Mesenchymal stem cell (in vitro differentiated cells and primary cell): Measurements from ENCODE around the gene SLC35G3. TPM values are rescaled to one million over a fixed set of nuclear protein-coding genes. Genes with fewer than 3 reads are reported as not detected.
A peak's percentile ranks its signal among the peaks of the same experiment; 100 is the strongest.
"Not testable (repeated sequence)": the region's sequence is repeated elsewhere in the genome, so short reads cannot be mapped to it uniquely, and the experiment has no call there.

Experiments
- DNase-seq: peaks from one replicate; pipeline ENCODE4 v3.0.0-alpha.2; 2013
- H2AFZ ChIP-seq: one replicate; pipeline ENCODE4 v1.6.1; 2013; ENCODE audit warnings: low read depth, mild to moderate bottlenecking, control low read depth, inconsistent platforms, low read length, moderate library complexity
- H2AK5ac ChIP-seq: 2 replicates; pipeline ENCODE4 v1.6.1; 2013; ENCODE audit warnings: low read length, moderate library complexity, mild to moderate bottlenecking, inconsistent platforms; ENCODE audit not compliant: severe bottlenecking
- H2BK120ac ChIP-seq: one replicate; pipeline ENCODE4 v1.6.1; 2013; ENCODE audit warnings: low read depth, mild to moderate bottlenecking, inconsistent platforms, low read length, moderate library complexity
- H2BK12ac ChIP-seq, 2 experiments: one replicate each; pipeline ENCODE4 v1.6.1; 2013; ENCODE audit warnings: inconsistent platforms in 2 of 2, low read length in 2 of 2, mild to moderate bottlenecking in 2 of 2, moderate library complexity in 2 of 2, control low read depth in 1 of 2
- H2BK15ac ChIP-seq: one replicate; pipeline ENCODE4 v1.6.1; 2013; ENCODE audit warnings: mild to moderate bottlenecking, low read depth, inconsistent platforms; ENCODE audit not compliant: poor library complexity, severe bottlenecking
- H2BK5ac ChIP-seq: 2 replicates; pipeline ENCODE4 v1.6.1; 2013; ENCODE audit warnings: low read depth, mild to moderate bottlenecking, low read length, control low read depth, inconsistent platforms; ENCODE audit not compliant: poor library complexity, severe bottlenecking
- H3K14ac ChIP-seq, 2 experiments: one replicate each; pipeline ENCODE4 v1.6.1; 2013; ENCODE audit warnings: inconsistent platforms in 2 of 2, low read length in 2 of 2, control low read depth in 1 of 2, mild to moderate bottlenecking in 1 of 2, moderate library complexity in 1 of 2
- H3K18ac ChIP-seq, 2 experiments: one replicate each; pipeline ENCODE4 v1.6.1; 2013; ENCODE audit warnings: inconsistent platforms in 2 of 2, low read length in 2 of 2, control low read depth in 1 of 2, low read depth in 1 of 2, mild to moderate bottlenecking in 1 of 2
- H3K23ac ChIP-seq, 2 experiments: one replicate each; pipeline ENCODE4 v1.6.1; 2013; ENCODE audit warnings: inconsistent platforms in 2 of 2, low read length in 2 of 2, mild to moderate bottlenecking in 2 of 2, moderate library complexity in 2 of 2, control low read depth in 1 of 2
- H3K27ac ChIP-seq: 2 replicates; pipeline ENCODE4 v1.5.1; 2013; ENCODE audit warnings: mild to moderate bottlenecking, moderate library complexity, low read length, control low read depth, inconsistent platforms; ENCODE audit not compliant: poor library complexity, severe bottlenecking
- H3K27me3 ChIP-seq, 2 experiments: 2 replicates each; pipeline versions ENCODE4 v1.6.1 to v1.7.0; 2013; ENCODE audit warnings: low read length in 2 of 2, mild to moderate bottlenecking in 2 of 2, moderate library complexity in 2 of 2, control low read depth in 1 of 2, inconsistent platforms in 1 of 2; ENCODE audit not compliant: control insufficient read depth in 1 of 2, insufficient read depth in 1 of 2
- H3K36me3 ChIP-seq, 2 experiments: 2 replicates each; pipeline versions ENCODE4 v1.6.1 to v1.7.0; 2013; ENCODE audit warnings: low read length in 2 of 2, control low read depth in 1 of 2, inconsistent platforms in 1 of 2, low read depth in 1 of 2, mild to moderate bottlenecking in 1 of 2; ENCODE audit not compliant: insufficient read depth in 2 of 2, control insufficient read depth in 1 of 2
- H3K4ac ChIP-seq, 2 experiments: one replicate each; pipeline ENCODE4 v1.6.1; 2013; ENCODE audit warnings: inconsistent platforms in 2 of 2, low read length in 2 of 2, mild to moderate bottlenecking in 2 of 2, moderate library complexity in 2 of 2, control low read depth in 1 of 2, low read depth in 1 of 2
- H3K4me1 ChIP-seq: 2 replicates; pipeline ENCODE4 v1.6.1; 2013; ENCODE audit warnings: low read depth, low read length, control low read depth; ENCODE audit not compliant: control insufficient read depth, insufficient read depth
- H3K4me2 ChIP-seq: 2 replicates; pipeline ENCODE4 v1.6.1; 2013; ENCODE audit warnings: low read length, mild to moderate bottlenecking, inconsistent platforms; ENCODE audit not compliant: poor library complexity, severe bottlenecking
- H3K4me3 ChIP-seq, 2 experiments: 2 replicates each; pipeline versions ENCODE4 v1.5.1 to v1.7.0; 2013; ENCODE audit warnings: low read length in 2 of 2, mild to moderate bottlenecking in 2 of 2, control low read depth in 1 of 2, low read depth in 1 of 2; ENCODE audit not compliant: insufficient read depth in 1 of 2
- H3K79me1 ChIP-seq: replicated peaks from 2 replicates; pipeline ENCODE4 v1.6.1; 2013; ENCODE audit warnings: mild to moderate bottlenecking, control low read depth, low read length, inconsistent platforms; ENCODE audit not compliant: poor library complexity, severe bottlenecking
- H3K9ac ChIP-seq: 2 replicates; pipeline ENCODE4 v1.7.0; 2013; ENCODE audit warnings: mild to moderate bottlenecking, low read length, moderate library complexity
- H3K9me3 ChIP-seq: 2 replicates; pipeline ENCODE4 v1.7.0; 2013; ENCODE audit warnings: mild to moderate bottlenecking, low read length; ENCODE audit not compliant: control insufficient read depth
- H4K8ac ChIP-seq: one replicate; pipeline ENCODE4 v1.6.1; 2013; ENCODE audit warnings: inconsistent platforms, mild to moderate bottlenecking, low read length, moderate library complexity
- H4K91ac ChIP-seq: one replicate; pipeline ENCODE4 v1.6.1; 2013; ENCODE audit warnings: mild to moderate bottlenecking, low read length, inconsistent platforms
- WGBS: methylation state at CpG from one replicate; pipeline ENCODE4 v1.1.7; 2013; ENCODE audit warnings: mixed read lengths; 5-methylcytosine and 5-hydroxymethylcytosine counted together
- polyA plus RNA-seq, 2 experiments: library from polyadenylated mRNA; stranded (reverse); fragments of 200-250 nt; gene quantifications; one replicate each; pipeline ENCODE4 v1.2.3, GENCODE V29; 2013

SLC35G3 gene
- polyA plus RNA-seq (2013, experiment 1 of 2), result not detected
- not detected for polyA plus RNA-seq (2013, experiment 2 of 2)

DNA sequence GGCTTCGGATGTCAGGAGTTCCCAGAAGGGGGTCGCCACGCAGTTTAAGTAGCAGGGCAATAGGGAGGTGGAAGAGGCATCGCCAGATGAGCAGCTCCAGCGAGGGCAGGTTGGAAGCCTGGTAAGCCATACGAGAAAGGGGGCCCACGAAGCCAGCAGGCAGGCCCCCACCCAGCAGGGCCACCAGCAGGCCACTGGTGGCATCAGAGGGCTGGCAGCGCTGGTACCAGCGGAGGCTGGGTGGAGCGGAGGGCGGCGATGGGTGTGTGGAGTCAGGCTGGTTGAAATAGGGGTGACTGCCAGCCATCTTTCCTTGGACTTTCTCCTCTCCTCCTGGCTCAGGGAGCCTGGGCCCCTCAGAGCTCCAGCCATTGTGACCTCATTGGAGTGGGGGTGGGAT is at the start of gene SLC35G3:
Gene SLC35G3 (minus strand): TSS at position 393 of the 400 bp plus-strand sequence. CDS start 86 bp downstream, at position 307.
- not testable (repeated sequence) for H2BK15ac ChIP-seq, H3K79me1 ChIP-seq, H2AK5ac ChIP-seq, H3K9me3 ChIP-seq, H2AFZ ChIP-seq, H4K91ac ChIP-seq, H4K8ac ChIP-seq, H3K27ac ChIP-seq, H3K23ac ChIP-seq, H3K14ac ChIP-seq, H2BK5ac ChIP-seq, H2BK120ac ChIP-seq, H3K27me3 ChIP-seq, H3K36me3 ChIP-seq, H3K4ac ChIP-seq, H3K9ac ChIP-seq, H3K4me1 ChIP-seq, H3K4me3 ChIP-seq, H2BK12ac ChIP-seq, H3K4me2 ChIP-seq, DNase-seq, H3K18ac ChIP-seq
- WGBS, result 82% methylated on average over 7 of the region's 12 CpGs

DNA sequence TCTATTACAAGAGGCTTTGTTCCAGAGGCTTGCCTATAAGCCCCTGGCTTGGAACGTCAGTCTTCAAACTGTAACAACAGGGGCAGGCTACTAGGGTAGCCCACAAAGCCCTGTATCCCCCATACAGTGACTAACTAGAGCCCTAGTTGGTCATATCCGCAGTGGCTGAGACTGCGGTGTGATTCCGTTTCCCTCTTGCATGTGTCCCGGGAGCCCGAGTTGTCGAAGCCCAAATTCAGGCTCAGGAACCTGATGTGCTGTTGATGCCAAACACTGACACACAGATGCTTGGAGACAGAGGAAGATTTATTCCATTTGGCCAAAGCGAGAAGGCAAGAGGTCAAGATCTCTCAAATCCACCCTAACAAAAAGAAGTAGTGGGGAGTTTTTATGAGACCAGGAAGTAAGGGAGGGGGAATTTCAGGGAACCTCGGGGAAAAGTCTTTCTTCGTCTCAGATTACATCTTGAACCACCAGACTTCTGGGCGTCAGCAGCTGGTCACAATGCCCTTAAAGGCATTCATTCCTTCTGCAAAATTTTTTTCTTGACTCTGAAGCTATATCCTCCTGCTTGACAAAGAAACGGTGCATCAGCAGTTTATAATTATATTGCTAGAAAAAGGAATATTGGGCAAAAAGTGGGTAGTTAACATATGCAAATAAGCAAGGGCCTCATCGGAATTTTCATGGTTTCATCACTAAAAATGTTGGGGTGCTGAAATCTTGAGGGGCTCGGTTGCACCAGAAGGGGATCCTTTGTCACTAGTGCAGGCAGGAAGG is 49.6 kb upstream of the SLC35G3 start:
- Histone ChIP-seq H4K91ac (peak overlapping the region; percentile 52), H3K9me3 (no peaks in the 10 kb centered on the region), H3K27me3 (peaks cover 0 to 6% of the 10 kb centered on the region in 2 experiments), H4K8ac (no peak overlapping the region), H3K23ac (no peak overlapping the region), H2BK120ac (no peak overlapping the region), H2AFZ (peak overlapping the region; percentile 58), H3K27ac (peak overlapping the region; percentile 11), H2BK12ac (no peak overlapping the region), H2BK15ac (peak overlapping the region; percentile 56), H3K4me1 (peaks cover 12% of the 10 kb centered on the region), H3K79me1 (no peaks in the 10 kb centered on the region), H3K4me2 (peak overlapping the region; percentile 98), H3K18ac (peak overlapping the region in 1 of 2 experiments; percentile 19), H3K36me3 (peaks cover 0 to 25% of the 10 kb centered on the region in 2 experiments), H2AK5ac (no peak overlapping the region), H3K14ac (no peak overlapping the region), H3K4me3 (peak overlapping the region; percentile 69 to 97), H3K4ac (peak overlapping the region in 1 of 2 experiments; percentile 81), H3K9ac (peak overlapping the region; percentile 100), H2BK5ac (no peak overlapping the region)
- peak; percentile 78 for DNase-seq
- 20% methylated on average over 13 of the region's 14 CpGs for WGBS

DNA sequence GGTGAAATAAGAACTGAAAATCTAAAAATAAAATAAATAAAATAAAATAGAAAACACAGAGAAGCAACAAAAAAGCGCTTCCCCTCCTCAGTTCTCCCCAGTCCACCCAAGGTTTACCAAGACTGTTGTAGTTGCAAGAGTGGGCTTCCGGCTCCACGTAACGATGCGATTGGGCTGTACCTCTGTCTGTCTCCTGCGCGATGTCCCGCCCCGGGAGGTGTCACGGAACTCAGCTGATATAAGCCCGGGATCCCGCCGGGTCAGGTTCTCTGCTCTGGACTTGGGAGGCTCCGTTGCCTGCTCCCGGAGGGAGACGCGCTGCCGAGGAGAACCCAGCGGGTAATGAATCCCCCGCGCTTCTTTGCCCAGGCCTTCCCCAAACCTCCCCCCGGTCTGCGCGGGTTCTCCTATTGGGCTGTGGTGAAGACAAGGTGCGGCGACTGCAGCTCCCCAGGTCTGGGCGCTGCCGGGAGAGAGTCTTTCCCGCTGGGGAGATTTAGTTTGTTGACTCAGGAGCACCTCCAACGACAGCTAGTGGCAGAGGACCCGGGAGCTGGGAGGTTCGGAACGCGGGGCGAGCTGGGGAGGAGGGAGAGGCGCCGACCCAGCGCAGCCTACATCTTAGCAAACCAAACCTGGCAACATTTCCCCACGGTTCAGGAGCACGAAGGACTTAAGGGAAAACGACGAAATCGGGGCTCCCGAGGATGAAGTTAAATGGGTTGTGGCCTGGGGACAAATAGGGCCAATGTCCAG is 48.8 kb upstream of the SLC35G3 start, which contains the start of gene SLFN5:
Gene SLFN5 (plus strand): TSS at position 268 of the 756 bp plus-strand sequence. CDS start 15,619 bp downstream, outside the sequence.
- Histone ChIP-seq H3K9me3 (no peaks in the 10 kb centered on the region), H4K91ac (peak within 1 kb of the TSS; percentile 18), H3K9ac (peak within 1 kb of the TSS; percentile 100), H2AK5ac (no peak within 1 kb of the TSS), H3K14ac (peak within 1 kb of the TSS in 1 of 2 experiments; percentile 86), H2BK5ac (no peak within 1 kb of the TSS), H3K36me3 (peaks cover 0 to 18% of the 10 kb centered on the region in 2 experiments), H2BK120ac (peak within 1 kb of the TSS; percentile 56), H3K27ac (peak within 1 kb of the TSS; percentile 52), H3K18ac (peak within 1 kb of the TSS; percentile 33 to 82), H3K79me1 (no peaks in the 10 kb centered on the region), H3K27me3 (peaks cover 0 to 6% of the 10 kb centered on the region in 2 experiments), H3K4me3 (peak within 1 kb of the TSS; percentile 69 to 97), H3K4me1 (peaks cover 12% of the 10 kb centered on the region), H4K8ac (peak within 1 kb of the TSS; percentile 55), H2BK12ac (no peak within 1 kb of the TSS), H3K4ac (peak within 1 kb of the TSS in 1 of 2 experiments; percentile 81), H3K4me2 (peak within 1 kb of the TSS; percentile 98), H3K23ac (peak within 1 kb of the TSS in 1 of 2 experiments; percentile 62), H2BK15ac (peak within 1 kb of the TSS; percentile 56), H2AFZ (peak within 1 kb of the TSS; percentile 58)
- WGBS, result under 1% methylated on average over 33 of the region's 44 CpGs
- DNase-seq, result peak; percentile 91
